COR-L47 (cell line): Measurements from ENCODE around the gene HOXD12.
A peak's percentile ranks its signal among the peaks of the same experiment; 100 is the strongest.

Source experiments
- DNase-seq: peaks from one replicate; lab custom pipeline; 2025; lab: John Stamatoyannopoulos, UW

Gene HOXD12

DNA sequence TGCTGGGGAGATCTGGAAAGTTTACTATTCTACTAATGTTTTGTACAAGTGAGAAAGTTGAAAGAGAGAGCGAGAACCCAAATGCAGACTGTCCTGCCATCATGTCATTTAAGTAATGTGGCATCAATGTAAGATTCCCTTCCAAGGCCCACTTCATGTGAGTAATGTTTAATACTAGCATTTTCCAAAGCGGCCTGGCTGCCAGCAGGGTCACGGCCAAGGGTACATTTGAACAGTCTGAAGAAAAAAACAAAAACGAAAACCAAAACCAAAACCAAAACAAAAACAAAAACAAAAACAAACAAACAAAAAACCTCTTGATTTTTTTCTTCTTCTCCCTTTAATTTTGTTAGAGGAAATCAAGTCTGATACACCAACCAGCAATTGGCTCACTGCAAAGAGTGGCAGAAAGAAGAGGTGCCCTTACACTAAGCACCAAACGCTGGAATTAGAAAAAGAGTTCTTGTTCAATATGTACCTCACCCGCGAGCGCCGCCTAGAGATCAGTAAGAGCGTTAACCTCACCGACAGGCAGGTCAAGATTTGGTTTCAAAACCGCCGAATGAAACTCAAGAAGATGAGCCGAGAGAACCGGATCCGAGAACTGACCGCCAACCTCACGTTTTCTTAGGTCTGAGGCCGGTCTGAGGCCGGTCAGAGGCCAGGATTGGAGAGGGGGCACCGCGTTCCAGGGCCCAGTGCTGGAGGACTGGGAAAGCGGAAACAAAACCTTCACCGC is 19.2 kb downstream of the HOXD12 start:
- no peak for DNase-seq

GRCh38 chr2:176120364-176121189 is 21.0 kb downstream of the HOXD12 start:
- DNase-seq: no peak

DNA sequence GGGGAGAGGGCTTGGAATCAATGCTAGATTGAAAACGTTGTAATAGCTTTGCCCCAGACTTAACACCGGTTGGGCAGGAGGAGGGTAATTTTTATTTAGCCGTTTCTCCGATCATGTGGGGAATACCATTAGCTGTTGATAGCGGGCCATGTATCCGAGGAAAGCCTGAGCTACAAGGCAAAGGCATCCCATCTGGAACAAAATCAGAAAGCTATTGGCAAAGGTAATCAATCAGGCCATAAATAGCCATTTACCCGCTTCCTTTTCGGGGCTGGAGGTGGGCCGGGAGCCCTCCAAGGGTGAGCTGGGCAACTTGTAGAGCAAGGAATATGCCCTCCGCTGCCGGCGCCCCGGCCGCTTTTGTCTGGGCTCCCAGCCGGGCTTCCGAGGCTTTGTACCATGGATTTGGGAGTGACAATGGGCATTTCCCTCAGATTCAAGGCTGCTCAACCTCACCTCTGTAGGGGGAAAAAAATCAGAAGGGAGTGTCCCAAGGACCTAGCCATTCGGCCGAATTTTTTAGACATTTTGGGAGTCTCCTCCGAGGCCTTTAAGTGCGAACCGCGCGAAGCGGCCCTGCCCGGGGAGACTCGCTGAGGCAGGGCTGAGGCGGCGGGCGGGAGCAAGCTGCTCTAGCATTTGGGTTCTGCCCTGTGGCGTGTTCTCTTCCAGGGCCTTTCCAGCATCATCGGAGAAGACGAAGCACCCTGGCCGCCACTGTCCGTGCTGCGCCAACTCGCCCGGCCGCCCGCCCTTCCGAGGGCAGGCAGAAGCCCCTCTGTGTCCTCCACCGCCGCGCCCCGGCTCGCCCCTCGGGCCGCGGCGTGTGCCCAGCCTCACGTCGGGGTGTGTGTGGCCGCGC is 21.8 kb downstream of the HOXD12 start:
- no peak for DNase-seq

DNA sequence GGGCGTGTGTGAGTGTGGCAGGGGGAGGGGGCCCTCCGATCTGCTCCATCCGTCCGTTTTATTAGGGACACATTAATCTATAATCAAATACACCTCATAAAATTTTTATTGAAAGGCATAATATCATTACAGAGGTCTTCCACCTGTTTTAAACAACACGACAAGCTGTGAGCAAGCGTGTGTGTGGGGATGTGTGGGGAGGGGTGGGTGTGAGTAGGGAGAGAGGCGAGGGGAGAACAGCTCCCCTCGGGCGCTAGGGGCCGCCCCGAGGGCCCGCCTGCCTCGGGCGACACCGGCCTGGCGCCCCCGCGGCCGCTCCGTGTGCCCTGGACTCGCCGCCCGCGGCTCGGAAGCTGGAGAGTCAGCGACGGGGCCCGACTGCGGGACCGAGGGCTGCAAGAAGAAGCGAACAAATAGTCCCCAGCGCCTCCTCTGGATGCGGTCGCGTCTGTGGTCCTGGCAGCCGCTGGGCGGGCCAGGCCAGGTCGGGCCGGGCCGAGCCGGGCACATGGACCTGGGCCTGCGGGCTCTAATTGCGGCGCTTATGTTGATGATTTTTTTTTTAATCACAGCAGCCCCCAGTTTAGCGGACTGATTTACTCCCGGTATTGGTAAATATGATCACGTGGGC is 22.6 kb downstream of the HOXD12 start:
- DNase-seq: no peak

DNA sequence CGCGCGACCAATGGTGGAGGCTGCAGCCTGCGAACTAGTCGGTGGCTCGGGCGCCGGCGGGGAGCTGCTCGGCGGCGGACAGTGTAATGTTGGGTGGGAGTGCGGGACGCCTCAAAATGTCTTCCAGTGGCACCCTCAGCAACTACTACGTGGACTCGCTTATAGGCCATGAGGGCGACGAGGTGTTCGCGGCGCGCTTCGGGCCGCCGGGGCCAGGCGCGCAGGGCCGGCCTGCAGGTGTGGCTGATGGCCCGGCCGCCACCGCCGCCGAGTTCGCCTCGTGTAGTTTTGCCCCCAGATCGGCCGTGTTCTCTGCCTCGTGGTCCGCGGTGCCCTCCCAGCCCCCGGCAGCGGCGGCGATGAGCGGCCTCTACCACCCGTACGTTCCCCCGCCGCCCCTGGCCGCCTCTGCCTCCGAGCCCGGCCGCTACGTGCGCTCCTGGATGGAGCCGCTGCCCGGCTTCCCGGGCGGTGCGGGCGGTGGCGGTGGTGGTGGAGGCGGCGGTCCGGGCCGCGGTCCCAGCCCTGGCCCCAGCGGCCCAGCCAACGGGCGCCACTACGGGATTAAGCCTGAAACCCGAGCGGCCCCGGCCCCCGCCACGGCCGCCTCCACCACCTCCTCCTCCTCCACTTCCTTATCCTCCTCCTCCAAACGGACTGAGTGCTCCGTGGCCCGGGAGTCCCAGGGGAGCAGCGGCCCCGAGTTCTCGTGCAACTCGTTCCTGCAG is 23.3 kb downstream of the HOXD12 start, which contains the start of gene HOXD9:
HOXD9 (plus strand) TSS at position 37 of the 728 bp plus-strand sequence; CDS start at position 87, 50 bp downstream.
- DNase-seq: no peak

DNA sequence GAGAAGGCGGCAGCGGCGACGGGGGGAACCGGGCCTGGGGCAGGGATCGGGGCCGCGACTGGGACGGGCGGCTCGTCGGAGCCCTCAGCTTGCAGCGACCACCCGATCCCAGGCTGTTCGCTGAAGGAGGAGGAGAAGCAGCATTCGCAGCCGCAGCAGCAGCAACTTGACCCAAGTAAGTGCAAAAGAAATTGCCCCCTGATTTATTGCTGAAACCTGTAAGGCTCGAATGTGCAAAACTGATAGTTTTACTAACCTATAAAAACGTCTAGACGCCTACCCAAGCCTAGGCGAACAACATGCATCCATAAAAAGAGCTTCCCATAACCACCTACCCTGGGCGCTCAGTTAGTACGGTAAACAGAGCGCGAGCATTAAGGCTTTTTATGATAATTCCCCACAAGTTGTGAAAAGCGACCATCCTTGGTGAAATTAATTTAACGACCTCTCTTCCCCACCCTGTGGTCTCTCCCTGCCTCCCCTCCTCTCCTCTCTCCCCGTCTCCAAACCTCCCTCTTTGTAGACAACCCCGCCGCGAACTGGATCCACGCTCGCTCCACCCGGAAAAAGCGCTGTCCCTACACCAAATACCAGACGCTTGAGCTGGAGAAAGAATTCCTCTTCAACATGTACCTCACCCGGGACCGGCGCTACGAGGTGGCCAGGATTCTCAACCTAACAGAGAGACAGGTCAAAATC is 24.0 kb downstream of the HOXD12 start:
- no peak for DNase-seq

DNA sequence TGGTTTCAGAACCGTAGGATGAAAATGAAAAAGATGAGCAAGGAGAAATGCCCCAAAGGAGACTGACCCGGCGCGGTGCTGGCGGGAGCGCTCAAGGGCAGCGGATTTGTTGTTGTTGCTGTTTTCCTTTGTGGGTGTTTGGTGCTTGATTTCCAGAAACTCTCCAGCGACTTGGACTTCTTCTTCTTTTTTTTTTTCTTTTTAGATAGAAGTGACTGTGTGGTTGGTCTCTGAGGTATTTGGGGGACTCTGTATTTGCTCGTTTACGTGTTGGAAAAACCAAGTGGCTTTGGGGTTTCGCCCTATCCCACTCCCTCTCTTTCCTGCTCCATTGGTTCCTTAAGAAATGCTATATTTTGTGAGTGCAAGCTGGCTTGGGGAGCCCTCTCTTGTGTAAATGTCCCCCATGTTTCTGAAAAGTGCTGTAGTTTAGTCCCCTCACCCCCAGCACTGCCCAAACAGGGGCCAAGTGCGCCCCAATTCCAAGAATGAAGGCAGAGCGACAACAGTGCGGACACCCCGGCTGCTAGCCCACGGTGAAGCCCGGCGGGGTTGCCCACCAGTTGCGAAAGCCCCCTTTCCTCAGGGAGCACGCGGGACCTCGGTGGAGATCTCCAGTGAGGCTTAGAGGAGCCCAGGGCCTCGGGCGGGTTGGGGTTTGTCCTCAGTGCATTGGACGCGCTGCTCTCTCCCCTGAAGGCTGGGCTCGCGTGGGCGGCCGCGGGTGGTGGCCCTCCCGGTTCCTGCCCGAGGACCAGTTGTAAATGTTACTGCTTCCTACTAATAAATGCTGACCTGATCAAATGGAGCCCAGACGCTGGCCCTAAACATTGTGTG is 24.7 kb downstream of the HOXD12 start:
- DNase-seq: no peak

- DNase-seq: no peak
Measured at GRCh38 chr2:176124947-176125771, 25.6 kb downstream of the HOXD12 start.

- DNase-seq: no peak
Measured at GRCh38 chr2:176125772-176126054, 26.1 kb downstream of the HOXD12 start.

- DNase-seq: peak; percentile 61
Measured at GRCh38 chr2:176126929-176127773, 27.6 kb downstream of the HOXD12 start.

DNA sequence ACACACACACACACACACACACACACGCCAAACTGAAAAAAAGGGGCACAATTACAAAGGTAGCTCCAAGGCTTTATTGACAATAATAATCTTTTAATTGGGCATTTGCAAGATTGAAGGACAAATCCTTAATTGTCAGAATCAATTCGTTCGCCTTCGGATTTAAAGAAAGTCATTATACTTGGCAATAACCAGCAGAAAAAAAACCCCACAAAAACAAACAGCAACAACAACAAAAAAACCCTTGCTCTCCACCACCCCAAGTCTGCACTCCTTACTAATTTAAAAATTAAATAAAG is 28.1 kb downstream of the HOXD12 start:
- DNase-seq: no peak

DNA sequence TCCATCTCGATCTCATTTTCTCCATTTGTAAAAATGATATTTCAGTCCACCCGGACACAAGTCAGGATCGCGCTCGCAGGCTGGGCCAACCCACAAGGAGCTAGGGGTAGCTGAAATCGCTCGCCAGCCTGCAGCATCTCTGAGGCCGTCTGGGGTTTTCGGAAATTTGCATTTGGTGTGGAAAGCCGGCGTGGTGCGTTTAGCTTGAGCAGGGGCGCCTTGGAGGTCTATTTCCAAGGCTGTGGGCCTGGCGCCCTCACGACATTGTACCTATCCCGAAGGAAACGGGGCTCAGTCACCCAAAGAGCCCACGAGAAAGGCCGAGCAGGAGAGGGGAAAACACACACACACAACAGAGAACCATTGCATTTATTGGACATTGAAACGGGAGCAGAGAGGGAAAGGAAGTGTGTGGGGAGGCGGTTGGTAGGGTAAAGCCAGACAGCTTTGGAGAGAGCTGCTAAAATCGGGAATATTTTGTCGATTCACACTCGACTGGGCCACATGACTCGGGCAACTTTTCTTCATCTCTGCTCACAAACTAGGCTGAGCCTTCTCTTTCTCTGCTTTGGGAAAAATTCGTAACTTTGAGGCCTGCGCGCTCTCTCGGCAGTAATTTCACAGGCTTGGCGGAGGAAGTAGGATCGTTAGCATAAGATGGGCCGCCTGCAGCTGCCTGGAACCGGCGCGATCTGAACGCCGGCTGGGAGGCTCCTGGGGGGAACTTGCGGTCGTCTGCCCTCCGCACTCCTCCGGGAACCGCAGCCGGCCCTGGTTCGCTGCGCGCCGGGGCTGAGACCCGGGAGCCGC is 28.8 kb downstream of the HOXD12 start:
- no peak for DNase-seq

DNA sequence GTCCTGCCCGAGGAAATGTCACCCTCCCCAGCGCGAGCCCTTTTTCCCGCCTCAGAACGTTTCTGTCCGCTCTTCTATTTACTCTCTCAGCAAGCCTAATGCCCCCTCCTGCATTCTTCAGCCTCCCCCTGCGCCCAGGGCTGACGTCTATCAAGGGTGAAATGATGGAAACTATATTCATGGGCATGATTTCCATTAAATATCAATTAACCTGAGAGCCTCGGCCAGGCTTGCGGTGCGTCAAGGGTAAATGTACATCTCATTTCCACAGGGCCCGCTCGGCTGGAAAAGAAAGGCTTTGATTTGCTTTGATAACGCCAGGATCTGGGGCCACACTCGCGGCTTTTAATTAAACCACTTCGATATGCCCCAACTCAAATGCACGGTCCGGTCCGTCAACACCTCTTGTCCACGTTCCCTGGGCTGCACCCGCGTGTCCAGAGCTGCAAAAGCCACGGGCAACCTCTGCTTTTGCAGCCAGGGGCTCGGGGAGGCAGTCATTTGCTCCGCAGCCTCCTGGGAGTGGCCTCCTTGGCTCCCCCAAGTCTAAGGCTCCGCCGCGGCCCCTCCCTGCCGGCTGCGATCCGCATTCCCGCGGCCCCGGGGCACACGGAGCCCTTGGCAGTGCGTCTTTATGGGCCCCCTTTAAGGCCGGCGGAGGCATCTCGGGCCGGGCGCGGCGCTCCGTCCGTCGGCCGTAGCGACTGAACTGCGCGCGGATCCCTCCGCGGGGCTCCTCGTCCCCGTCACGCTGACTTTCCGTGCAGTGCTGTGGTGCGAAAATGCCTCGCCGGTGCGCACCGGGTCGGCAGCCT is 29.6 kb downstream of the HOXD12 start, which contains the start of gene HOXD8:
HOXD8 (plus strand) TSS at position 724 of the 815 bp plus-strand sequence. CDS start 662 bp downstream, outside the sequence.
- DNase-seq: peak; percentile 64

- no peak for DNase-seq
Measured at GRCh38 chr2:176129813-176130146, 30.2 kb downstream of the HOXD12 start.

DNA sequence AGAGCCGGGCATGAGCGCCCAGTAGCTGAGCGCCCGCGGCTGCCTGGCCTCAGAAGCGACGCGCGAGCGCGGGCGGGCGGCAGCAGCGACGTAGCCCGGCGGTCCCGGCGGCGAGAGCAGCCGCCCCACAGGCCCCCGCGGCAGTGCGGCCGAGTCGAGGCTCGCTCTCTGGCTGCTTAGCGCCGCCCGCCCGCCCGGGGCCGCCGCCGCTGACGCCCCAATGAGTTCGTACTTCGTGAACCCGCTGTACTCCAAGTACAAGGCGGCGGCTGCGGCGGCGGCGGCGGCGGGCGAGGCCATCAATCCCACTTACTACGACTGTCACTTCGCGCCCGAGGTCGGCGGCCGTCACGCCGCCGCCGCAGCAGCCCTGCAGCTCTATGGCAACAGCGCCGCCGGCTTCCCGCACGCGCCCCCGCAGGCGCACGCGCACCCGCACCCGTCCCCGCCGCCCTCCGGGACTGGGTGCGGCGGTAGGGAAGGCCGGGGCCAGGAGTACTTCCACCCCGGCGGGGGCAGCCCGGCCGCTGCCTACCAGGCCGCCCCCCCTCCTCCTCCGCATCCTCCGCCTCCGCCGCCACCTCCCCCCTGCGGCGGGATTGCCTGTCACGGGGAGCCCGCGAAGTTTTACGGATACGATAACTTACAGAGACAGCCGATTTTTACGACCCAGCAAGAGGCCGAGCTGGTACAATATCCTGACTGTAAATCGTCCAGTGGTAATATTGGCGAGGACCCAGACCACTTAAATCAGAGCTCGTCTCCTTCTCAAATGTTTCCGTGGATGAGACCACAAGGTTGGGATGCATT is 30.8 kb downstream of the HOXD12 start:
- peak; percentile 50 for DNase-seq
